ENCODE data around the gene MAN2A1.

MAN2A1 gene

DNA sequence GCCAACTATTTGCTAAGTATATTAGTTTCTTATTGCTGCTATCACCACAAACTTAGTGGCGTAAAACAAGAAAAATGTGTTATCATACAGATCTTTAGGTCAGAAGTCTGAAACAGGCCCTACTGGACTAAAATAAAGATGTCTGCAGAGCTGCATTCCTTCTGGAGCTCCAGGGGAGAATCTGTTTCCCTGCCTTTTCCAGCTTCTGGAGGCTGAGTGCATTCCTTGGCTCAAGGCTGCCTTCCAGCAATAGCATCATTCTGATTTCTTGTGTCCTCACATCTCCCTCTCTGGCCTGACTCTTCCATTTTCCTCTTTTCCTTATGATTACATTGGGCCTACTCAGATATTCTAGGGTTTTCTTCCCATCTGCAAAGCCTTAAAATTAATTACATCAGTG, 15.9 kb downstream of the MAN2A1 start:
- no peak overlapping the region for H3K9ac ChIP-seq (ENCODE audit: low read length)

DNA sequence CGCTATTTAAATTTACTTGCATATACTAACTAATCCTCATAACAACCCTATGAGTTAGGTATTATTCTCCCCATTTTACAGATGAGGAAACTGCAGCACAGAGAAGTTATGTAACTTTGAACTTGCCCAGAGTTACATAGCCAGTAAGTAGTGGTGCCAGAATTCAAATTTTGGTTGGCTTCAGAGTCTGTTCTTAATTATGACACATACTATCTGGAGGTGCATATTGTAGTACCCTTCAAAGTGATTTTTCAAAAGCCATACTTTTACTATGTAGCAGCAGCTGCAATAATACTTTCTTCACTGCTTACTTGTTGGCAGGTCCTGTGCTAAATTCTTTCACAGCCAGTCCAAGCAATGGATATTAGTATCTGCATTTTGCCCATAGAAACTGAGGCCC, 16.4 kb downstream of the MAN2A1 start:
- peaks cover 8% of the 10 kb centered on the region for H3K36me3 ChIP-seq (replicated peaks; ENCODE audit: insufficient read depth, low read length)

More for the DNA sequence above, 15.9 kb downstream of the MAN2A1 start:
- Histone ChIP-seq H3K9me3 (replicated peaks; ENCODE audit: insufficient read depth, low read length) (no peaks in the 10 kb centered on the region), H3K4me1 (ENCODE audit: low read length) (peaks cover 44% of the 10 kb centered on the region), H4K20me1 (ENCODE audit: insufficient read depth, low read length) (peaks cover 75% of the 10 kb centered on the region), H3K4me2 (ENCODE audit: low read depth, low read length) (no peak overlapping the region), H2AFZ (ENCODE audit: low read length) (no peak overlapping the region), H3K79me2 (ENCODE audit: low read length) (peaks cover 100% of the 10 kb centered on the region), H3K27ac (ENCODE audit: low read length) (no peak overlapping the region), H3K27me3 (replicated peaks; ENCODE audit: insufficient read depth, low read length) (no peaks in the 10 kb centered on the region), H3F3A (ENCODE audit: insufficient read depth, low read length) (peaks cover 8% of the 10 kb centered on the region), H3K9me2 (replicated peaks; ENCODE audit: insufficient read depth, low read length) (no peaks in the 10 kb centered on the region), H3K4me3 (ENCODE audit: low read length) (no peak overlapping the region), H3K36me3 (replicated peaks; ENCODE audit: insufficient read depth, low read length) (peaks cover 8% of the 10 kb centered on the region)
- DNase-seq = no peak
- TF ChIP-seq EZH2 (optimal IDR thresholded peaks at IDR 0.05; ENCODE audit: low read depth, low read length) = no peak
- TF ChIP-seq, protein P1, sequence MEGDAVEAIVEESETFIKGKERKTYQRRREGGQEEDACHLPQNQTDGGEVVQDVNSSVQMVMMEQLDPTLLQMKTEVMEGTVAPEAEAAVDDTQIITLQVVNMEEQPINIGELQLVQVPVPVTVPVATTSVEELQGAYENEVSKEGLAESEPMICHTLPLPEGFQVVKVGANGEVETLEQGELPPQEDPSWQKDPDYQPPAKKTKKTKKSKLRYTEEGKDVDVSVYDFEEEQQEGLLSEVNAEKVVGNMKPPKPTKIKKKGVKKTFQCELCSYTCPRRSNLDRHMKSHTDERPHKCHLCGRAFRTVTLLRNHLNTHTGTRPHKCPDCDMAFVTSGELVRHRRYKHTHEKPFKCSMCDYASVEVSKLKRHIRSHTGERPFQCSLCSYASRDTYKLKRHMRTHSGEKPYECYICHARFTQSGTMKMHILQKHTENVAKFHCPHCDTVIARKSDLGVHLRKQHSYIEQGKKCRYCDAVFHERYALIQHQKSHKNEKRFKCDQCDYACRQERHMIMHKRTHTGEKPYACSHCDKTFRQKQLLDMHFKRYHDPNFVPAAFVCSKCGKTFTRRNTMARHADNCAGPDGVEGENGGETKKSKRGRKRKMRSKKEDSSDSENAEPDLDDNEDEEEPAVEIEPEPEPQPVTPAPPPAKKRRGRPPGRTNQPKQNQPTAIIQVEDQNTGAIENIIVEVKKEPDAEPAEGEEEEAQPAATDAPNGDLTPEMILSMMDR (IDR thresholded peaks at IDR 0.05; ENCODE audit: low read length) = no peak
- TF ChIP-seq EZH2phosphoT487 (IDR thresholded peaks at IDR 0.05; ENCODE audit: low read length) = no peak

DNA sequence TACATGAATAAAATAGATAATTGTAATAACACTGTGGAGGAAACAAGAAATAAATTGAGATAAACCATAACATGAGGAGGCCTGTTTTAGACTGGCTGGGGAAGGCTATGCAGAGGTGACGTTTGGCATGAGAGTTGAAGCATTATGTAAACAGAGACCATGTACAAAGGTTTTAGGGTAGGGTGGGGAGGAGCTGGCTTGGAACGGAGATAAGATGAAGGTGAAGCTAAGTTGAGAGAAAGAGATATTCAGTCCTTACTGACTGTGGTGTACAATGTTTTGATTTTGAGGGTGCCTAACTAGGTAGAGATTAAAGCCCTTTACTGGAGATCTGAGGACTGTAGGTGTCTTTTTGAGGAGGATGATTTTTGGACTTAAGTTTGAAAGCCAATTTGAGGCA, 17.8 kb downstream of the MAN2A1 start:
- H3K9me2 ChIP-seq (replicated peaks; ENCODE audit: insufficient read depth, low read length) = no peaks in the 10 kb centered on the region
- no peak overlapping the region for H2AFZ ChIP-seq (ENCODE audit: low read length)
- DNase-seq = no peak
- H3K9ac ChIP-seq (ENCODE audit: low read length) = no peak overlapping the region
- peaks cover 14% of the 10 kb centered on the region for H3F3A ChIP-seq (ENCODE audit: insufficient read depth, low read length)
- no peak overlapping the region for H3K4me3 ChIP-seq (ENCODE audit: low read length)
- H4K20me1 ChIP-seq (ENCODE audit: insufficient read depth, low read length) = peaks cover 84% of the 10 kb centered on the region
- H3K36me3 ChIP-seq (replicated peaks; ENCODE audit: insufficient read depth, low read length) = peaks cover 8% of the 10 kb centered on the region
- H3K4me1 ChIP-seq (ENCODE audit: low read length) = peaks cover 46% of the 10 kb centered on the region
- no peak overlapping the region for H3K4me2 ChIP-seq (ENCODE audit: low read depth, low read length)
- no peak for TF ChIP-seq EZH2 (optimal IDR thresholded peaks at IDR 0.05; ENCODE audit: low read depth, low read length)
- TF ChIP-seq, protein P1 (IDR thresholded peaks at IDR 0.05; ENCODE audit: low read length) = no peak
- no peak overlapping the region for H3K27ac ChIP-seq (ENCODE audit: low read length)
- H3K9me3 ChIP-seq (replicated peaks; ENCODE audit: insufficient read depth, low read length) = no peaks in the 10 kb centered on the region
- H3K27me3 ChIP-seq (replicated peaks; ENCODE audit: insufficient read depth, low read length) = no peaks in the 10 kb centered on the region
- H3K79me2 ChIP-seq (ENCODE audit: low read length) = peaks cover 100% of the 10 kb centered on the region

More for the DNA sequence above, 16.4 kb downstream of the MAN2A1 start:
- Histone ChIP-seq H4K20me1 (ENCODE audit: insufficient read depth, low read length) (peaks cover 76% of the 10 kb centered on the region), H2AFZ (ENCODE audit: low read length) (no peak overlapping the region), H3K9me2 (replicated peaks; ENCODE audit: insufficient read depth, low read length) (no peaks in the 10 kb centered on the region), H3K9me3 (replicated peaks; ENCODE audit: insufficient read depth, low read length) (no peaks in the 10 kb centered on the region), H3F3A (ENCODE audit: insufficient read depth, low read length) (peaks cover 8% of the 10 kb centered on the region), H3K4me1 (ENCODE audit: low read length) (peaks cover 42% of the 10 kb centered on the region), H3K27ac (ENCODE audit: low read length) (no peak overlapping the region), H3K4me2 (ENCODE audit: low read depth, low read length) (no peak overlapping the region), H3K79me2 (ENCODE audit: low read length) (peaks cover 100% of the 10 kb centered on the region), H3K4me3 (ENCODE audit: low read length) (no peak overlapping the region), H3K27me3 (replicated peaks; ENCODE audit: insufficient read depth, low read length) (no peaks in the 10 kb centered on the region), H3K9ac (ENCODE audit: low read length) (no peak overlapping the region)
- DNase-seq = no peak
- TF ChIP-seq, protein P1 (IDR thresholded peaks at IDR 0.05; ENCODE audit: low read length) = no peak
- TF ChIP-seq EZH2 (optimal IDR thresholded peaks at IDR 0.05; ENCODE audit: low read depth, low read length) (no peak), EZH2phosphoT487 (IDR thresholded peaks at IDR 0.05; ENCODE audit: low read length) (no peak)

Data from MM.1S (cell line).